Liver (tissue), 9 donors: ENCODE data around the gene ZGRF1. TPM values are rescaled to one million over a fixed set of nuclear protein-coding genes. Genes with fewer than 3 reads are reported as not detected.

Experiments used
- DNase-seq: peaks from one replicate; pipeline ENCODE4 v3.0.0-alpha.2; 2017; ENCODE audit warnings: low spot score
- H3K27ac ChIP-seq, 2 donors: one replicate each; pipeline ENCODE4 v1.7.0; 2013; ENCODE audit warnings: inconsistent platforms in 2 of 2, low read length in 2 of 2, control low read depth in 1 of 2, low read depth in 1 of 2, mild to moderate bottlenecking in 1 of 2
- H3K27me3 ChIP-seq, 4 donors: one replicate each; pipeline versions ENCODE4 v1.6.1 to v1.7.0; 2013; ENCODE audit warnings: low read length in 3 of 4, inconsistent platforms in 1 of 4, mild to moderate bottlenecking in 1 of 4, moderate library complexity in 1 of 4; ENCODE audit not compliant: control insufficient read depth in 4 of 4, insufficient read depth in 4 of 4
- H3K36me3 ChIP-seq, 4 donors: one replicate each; pipeline versions ENCODE4 v1.6.1 to v1.7.0; 2013; ENCODE audit warnings: low read length in 3 of 4, mild to moderate bottlenecking in 3 of 4, low read depth in 1 of 4, moderate library complexity in 1 of 4; ENCODE audit not compliant: control insufficient read depth in 4 of 4, insufficient read depth in 3 of 4
- H3K4me1 ChIP-seq, 4 donors: one replicate each; pipeline versions ENCODE4 v1.6.1 to v1.7.0; 2013; ENCODE audit warnings: low read length in 3 of 4, mild to moderate bottlenecking in 3 of 4, moderate library complexity in 1 of 4; ENCODE audit not compliant: control insufficient read depth in 4 of 4, insufficient read depth in 4 of 4
- H3K4me3 ChIP-seq, 3 donors: one replicate each; pipeline versions ENCODE4 v1.6.1 to v1.7.0; 2013; ENCODE audit warnings: low read length in 3 of 3, control low read depth in 1 of 3, low read depth in 1 of 3, mild to moderate bottlenecking in 1 of 3
- H3K9ac ChIP-seq, 2 donors: one replicate each; pipeline ENCODE4 v1.7.0; 2013; ENCODE audit warnings: low read length in 2 of 2, mild to moderate bottlenecking in 2 of 2, moderate library complexity in 2 of 2, control low read depth in 1 of 2, low read depth in 1 of 2
- H3K9me3 ChIP-seq, 4 donors: one replicate each; pipeline versions ENCODE4 v1.6.1 to v1.7.0; 2013; ENCODE audit warnings: low read length in 3 of 4; ENCODE audit not compliant: control insufficient read depth in 4 of 4
- ATF3 ChIP-seq: IDR thresholded peaks from 2 replicates; pipeline ENCODE4 v1.6.1; 2016; ENCODE audit warnings: antibody characterized with exemption
- CTCF ChIP-seq: fragments of 150-350 bp; IDR thresholded peaks from 2 replicates; pipeline ENCODE4 v1.5.1; 2017; ENCODE audit warnings: improper control_type of control experiment, low read depth, low read length; ENCODE audit not compliant: missing input control
- EGR1 ChIP-seq, 2 donors: IDR thresholded peaks; 2 replicates each; pipeline ENCODE4 v1.6.1; 2016 to 2018; ENCODE audit warnings: antibody characterized with exemption in 2 of 2, low read depth in 2 of 2
- FOXA1 ChIP-seq: IDR thresholded peaks from 2 replicates; pipeline ENCODE4 v1.6.1; 2016; ENCODE audit warnings: antibody characterized with exemption
- FOXA2 ChIP-seq: IDR thresholded peaks from 2 replicates; pipeline ENCODE4 v1.6.1; 2016; ENCODE audit warnings: antibody characterized with exemption
- HNF4A ChIP-seq, 2 donors: conservative IDR thresholded peaks; 2 replicates each; pipeline ENCODE4 v1.6.1; 2016; ENCODE audit warnings: antibody characterized with exemption in 2 of 2, mild to moderate bottlenecking in 2 of 2
- HNF4G ChIP-seq: IDR thresholded peaks from 2 replicates; pipeline ENCODE4 v1.6.1; 2016; ENCODE audit warnings: antibody characterized with exemption
- JUND ChIP-seq, 2 donors: IDR thresholded peaks; 2 replicates each; pipeline ENCODE4 v1.6.1; 2016; ENCODE audit warnings: antibody characterized with exemption in 2 of 2
- RAD21 ChIP-seq, 2 donors: IDR thresholded peaks; 2 replicates each; pipeline ENCODE4 v1.6.1; 2016; ENCODE audit warnings: antibody characterized with exemption in 2 of 2, mild to moderate bottlenecking in 2 of 2
- RXRA ChIP-seq, 2 donors: IDR thresholded peaks; 2 replicates each; pipeline ENCODE4 v1.6.1; 2017 to 2018; ENCODE audit warnings: antibody characterized with exemption in 2 of 2, mild to moderate bottlenecking in 1 of 2
- SP1 ChIP-seq: IDR thresholded peaks from 2 replicates; pipeline ENCODE4 v1.6.1; 2018; ENCODE audit warnings: antibody characterized with exemption, mild to moderate bottlenecking
- TAF1 ChIP-seq: conservative IDR thresholded peaks from 2 replicates; pipeline ENCODE4 v1.6.1; 2016; ENCODE audit warnings: antibody characterized with exemption, mild to moderate bottlenecking
- YY1 ChIP-seq: IDR thresholded peaks from 2 replicates; pipeline ENCODE4 v1.6.1; 2016; ENCODE audit warnings: antibody characterized with exemption, mild to moderate bottlenecking
- WGBS: extraction: QIAGEN DNeasy Blood & Tissue Kit; methylation state at CpG from one replicate; pipeline ENCODE4 v1.1.7; 2013; 5-methylcytosine and 5-hydroxymethylcytosine counted together
- polyA plus RNA-seq, 2 donors: library from polyadenylated mRNA; stranded (reverse) in 1 of 2; unstranded in 1 of 2; fragments of 200-250 nt in 1 of 2; fragments of >200 nt in 1 of 2; fragmentation: Nextera tagmentation in 1 of 2; extraction: Ambion mirVana in 1 of 2; gene quantifications; one replicate each; pipeline versions ENCODE4 v1.2.1 to v1.2.3, GENCODE V29; 2013 to 2015
- total RNA-seq, 2 donors: library from RNA; depleted of rRNA; stranded (reverse); fragments of >200 nt; gene quantifications; one replicate each; pipeline ENCODE4 v1.2.3, GENCODE V29; 2014
- TF ChIP-seq, protein P1 (sequence below): IDR thresholded peaks from 2 replicates; pipeline ENCODE4 v1.6.1; 2016; ENCODE audit warnings: antibody characterized with exemption, mild to moderate bottlenecking
- TF ChIP-seq, protein P2 (sequence below): IDR thresholded peaks from 2 replicates; pipeline ENCODE4 v1.6.1; 2016; ENCODE audit warnings: antibody characterized with exemption
- donor health status: healthy.
- donor health status: healthy.
- donor health status: healthy.
- donor health status: healthy.
- donor health status: healthy.

Gene ZGRF1
- total and polyA plus RNA-seq, 4 donors: 0.38 to 12.7 (median 2.1) TPM

GRCh38 chr4:112550728-112551127 is 86.0 kb downstream of the ZGRF1 start:
- no peak for DNase-seq
- WGBS: over 99% methylated on average over 2 of the region's 2 CpGs
- H3K36me3 ChIP-seq: no peaks in the 10 kb centered on the region
- H3K4me3 ChIP-seq: no peak overlapping the region
- H3K9me3 ChIP-seq: no peaks in the 10 kb centered on the region
- no peaks in the 10 kb centered on the region for H3K4me1 ChIP-seq
- TF ChIP-seq YY1: no peak
- no peak for TF ChIP-seq EGR1 (IDR thresholded peaks at IDR 0.05; ENCODE audit: low read depth in 2 of 2)
- TF ChIP-seq FOXA1: no peak
- TF ChIP-seq FOXA2: no peak
- no peak for TF ChIP-seq CTCF
- TF ChIP-seq TAF1: no peak
- TF ChIP-seq, protein P1, sequence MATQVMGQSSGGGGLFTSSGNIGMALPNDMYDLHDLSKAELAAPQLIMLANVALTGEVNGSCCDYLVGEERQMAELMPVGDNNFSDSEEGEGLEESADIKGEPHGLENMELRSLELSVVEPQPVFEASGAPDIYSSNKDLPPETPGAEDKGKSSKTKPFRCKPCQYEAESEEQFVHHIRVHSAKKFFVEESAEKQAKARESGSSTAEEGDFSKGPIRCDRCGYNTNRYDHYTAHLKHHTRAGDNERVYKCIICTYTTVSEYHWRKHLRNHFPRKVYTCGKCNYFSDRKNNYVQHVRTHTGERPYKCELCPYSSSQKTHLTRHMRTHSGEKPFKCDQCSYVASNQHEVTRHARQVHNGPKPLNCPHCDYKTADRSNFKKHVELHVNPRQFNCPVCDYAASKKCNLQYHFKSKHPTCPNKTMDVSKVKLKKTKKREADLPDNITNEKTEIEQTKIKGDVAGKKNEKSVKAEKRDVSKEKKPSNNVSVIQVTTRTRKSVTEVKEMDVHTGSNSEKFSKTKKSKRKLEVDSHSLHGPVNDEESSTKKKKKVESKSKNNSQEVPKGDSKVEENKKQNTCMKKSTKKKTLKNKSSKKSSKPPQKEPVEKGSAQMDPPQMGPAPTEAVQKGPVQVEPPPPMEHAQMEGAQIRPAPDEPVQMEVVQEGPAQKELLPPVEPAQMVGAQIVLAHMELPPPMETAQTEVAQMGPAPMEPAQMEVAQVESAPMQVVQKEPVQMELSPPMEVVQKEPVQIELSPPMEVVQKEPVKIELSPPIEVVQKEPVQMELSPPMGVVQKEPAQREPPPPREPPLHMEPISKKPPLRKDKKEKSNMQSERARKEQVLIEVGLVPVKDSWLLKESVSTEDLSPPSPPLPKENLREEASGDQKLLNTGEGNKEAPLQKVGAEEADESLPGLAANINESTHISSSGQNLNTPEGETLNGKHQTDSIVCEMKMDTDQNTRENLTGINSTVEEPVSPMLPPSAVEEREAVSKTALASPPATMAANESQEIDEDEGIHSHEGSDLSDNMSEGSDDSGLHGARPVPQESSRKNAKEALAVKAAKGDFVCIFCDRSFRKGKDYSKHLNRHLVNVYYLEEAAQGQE: no peak
- TF ChIP-seq HNF4G: no peak
- TF ChIP-seq HNF4A (conservative IDR thresholded peaks at IDR 0.05): no peak
- H3K27me3 ChIP-seq: no peaks in the 10 kb centered on the region
- no peak overlapping the region for H3K27ac ChIP-seq
- H3K9ac ChIP-seq: no peak overlapping the region

DNA sequence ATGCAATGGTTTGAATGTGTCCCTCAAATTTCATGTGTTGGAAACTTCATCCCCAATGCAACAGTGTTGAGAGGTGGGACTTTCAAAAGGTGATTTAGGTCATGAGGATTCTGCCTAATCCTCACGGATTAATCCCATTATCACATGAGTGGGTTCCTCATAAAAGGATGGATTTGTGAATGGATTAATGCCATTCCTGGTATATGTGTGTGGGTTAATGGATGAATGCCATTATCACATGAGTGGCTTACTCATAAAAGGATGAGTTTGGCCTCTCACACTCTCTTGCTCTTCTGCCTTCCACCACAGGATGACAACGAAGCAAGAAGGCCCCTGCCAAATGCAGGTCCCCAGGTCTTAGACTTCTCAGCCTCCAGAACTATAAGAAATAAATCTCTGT is 90.2 kb downstream of the ZGRF1 start:
- TF ChIP-seq TAF1: no peak
- TF ChIP-seq, protein P1: no peak
- no peak for TF ChIP-seq CTCF
- TF ChIP-seq JUND (IDR thresholded peaks at IDR 0.05): no peak
- TF ChIP-seq RAD21 (IDR thresholded peaks at IDR 0.05): no peak
- no peak for TF ChIP-seq HNF4G
- TF ChIP-seq, protein P2, sequence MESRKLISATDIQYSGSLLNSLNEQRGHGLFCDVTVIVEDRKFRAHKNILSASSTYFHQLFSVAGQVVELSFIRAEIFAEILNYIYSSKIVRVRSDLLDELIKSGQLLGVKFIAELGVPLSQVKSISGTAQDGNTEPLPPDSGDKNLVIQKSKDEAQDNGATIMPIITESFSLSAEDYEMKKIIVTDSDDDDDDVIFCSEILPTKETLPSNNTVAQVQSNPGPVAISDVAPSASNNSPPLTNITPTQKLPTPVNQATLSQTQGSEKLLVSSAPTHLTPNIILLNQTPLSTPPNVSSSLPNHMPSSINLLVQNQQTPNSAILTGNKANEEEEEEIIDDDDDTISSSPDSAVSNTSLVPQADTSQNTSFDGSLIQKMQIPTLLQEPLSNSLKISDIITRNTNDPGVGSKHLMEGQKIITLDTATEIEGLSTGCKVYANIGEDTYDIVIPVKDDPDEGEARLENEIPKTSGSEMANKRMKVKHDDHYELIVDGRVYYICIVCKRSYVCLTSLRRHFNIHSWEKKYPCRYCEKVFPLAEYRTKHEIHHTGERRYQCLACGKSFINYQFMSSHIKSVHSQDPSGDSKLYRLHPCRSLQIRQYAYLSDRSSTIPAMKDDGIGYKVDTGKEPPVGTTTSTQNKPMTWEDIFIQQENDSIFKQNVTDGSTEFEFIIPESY: no peak
- no peak for TF ChIP-seq ATF3
- no peak for TF ChIP-seq SP1
- TF ChIP-seq RXRA (IDR thresholded peaks at IDR 0.05): no peak
- TF ChIP-seq FOXA1: no peak
- 88% methylated on average over 2 of the region's 2 CpGs for WGBS
- no peak overlapping the region for H3K9ac ChIP-seq

More for the DNA sequence above, 90.2 kb downstream of the ZGRF1 start:
- Histone ChIP-seq H3K36me3 (no peaks in the 10 kb centered on the region), H3K9me3 (no peaks in the 10 kb centered on the region), H3K27ac (no peak overlapping the region), H3K4me3 (no peak overlapping the region), H3K4me1 (no peaks in the 10 kb centered on the region), H3K27me3 (no peaks in the 10 kb centered on the region)
- DNase-seq: no peak
